Activated T-cell treated with anti-CD3 and anti-CD28 coated beads, Interleukin-2, amount 50 U/mL, for 48 hours (primary cell): ENCODE results near the gene CEP131.

Source experiments
- DNase-seq, 2 experiments: peaks; one replicate each; pipeline ENCODE4 v3.0.0-alpha.2; 2020

CEP131 gene

DNA sequence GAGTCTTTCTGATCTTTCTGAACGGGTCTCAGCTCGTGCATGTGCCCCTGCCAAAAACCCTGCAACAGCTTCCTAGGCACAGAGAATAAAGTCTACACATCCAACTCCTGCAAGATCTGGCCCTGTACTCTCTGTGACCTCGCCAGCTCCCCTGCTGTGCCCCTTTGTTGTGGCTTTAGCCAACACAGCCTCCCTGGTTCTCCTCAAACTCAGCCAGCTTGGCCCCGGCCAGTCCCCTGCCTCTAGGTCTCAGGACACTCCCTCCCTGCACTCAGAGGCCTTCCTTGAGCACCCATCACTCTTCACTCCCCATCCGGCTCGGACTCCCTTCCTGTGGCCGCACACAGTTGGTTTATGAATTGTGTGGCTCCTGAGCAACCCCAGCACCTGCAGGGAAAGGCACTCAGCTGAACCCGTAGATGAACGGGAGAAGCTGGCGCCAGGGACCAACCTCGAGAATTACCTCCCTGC is 1.4 kb downstream of the CEP131 start:
- DNase-seq, result no peak

DNA sequence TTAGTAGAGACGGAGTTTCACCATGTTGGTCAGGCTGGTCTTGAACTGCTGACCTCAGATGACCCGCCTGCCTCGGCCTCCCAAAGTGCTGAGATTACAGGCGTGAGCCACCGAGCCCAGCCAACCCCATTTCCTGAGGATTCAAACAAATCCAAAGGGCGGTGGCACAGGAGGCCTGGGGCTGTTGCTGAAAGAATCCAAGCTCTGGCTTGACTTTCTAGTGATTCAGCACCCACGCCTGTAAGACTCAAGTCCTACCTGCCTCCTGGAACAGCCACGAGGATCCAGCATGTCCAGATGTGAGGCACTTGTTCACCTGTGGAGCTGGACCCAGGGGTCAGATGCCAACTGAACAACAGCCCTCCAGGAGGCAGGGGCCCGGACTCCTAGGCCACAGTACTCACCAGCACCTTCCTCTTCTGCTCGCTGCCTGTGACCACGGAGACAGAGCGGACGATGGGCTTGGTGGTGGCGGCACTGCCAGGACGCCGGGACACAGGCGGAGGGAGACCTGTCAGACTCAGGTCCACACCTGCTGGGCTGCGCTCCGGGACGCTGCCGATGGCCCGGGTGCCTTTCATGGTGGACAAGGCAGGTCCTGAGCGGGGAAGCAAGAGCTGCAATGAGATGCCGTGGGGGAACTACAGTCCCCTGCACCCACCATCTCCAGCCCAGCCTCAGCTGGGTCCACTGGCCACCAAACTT is 3.1 kb downstream of the CEP131 start:
- no peak for DNase-seq

DNA sequence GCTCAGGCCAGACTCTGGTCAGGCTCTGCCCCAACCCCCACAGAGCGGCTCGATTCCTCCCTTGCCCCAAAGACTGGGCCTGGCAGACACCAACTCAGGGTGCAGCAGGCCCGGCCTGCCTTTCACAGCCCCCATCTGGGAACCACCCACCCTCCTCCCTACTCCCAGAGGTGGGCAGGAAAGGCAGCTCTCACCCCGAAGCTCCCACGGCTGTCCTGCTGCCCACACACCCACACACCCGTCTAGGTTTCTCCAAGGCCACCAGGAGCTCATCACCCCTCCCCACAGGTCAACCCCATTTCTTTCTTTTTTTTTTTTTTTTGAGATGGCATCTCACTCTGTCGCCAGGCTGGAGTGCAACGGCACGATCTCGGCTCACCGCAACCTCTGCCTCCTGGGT is 3.8 kb downstream of the CEP131 start:
- DNase-seq, result no peak

DNA sequence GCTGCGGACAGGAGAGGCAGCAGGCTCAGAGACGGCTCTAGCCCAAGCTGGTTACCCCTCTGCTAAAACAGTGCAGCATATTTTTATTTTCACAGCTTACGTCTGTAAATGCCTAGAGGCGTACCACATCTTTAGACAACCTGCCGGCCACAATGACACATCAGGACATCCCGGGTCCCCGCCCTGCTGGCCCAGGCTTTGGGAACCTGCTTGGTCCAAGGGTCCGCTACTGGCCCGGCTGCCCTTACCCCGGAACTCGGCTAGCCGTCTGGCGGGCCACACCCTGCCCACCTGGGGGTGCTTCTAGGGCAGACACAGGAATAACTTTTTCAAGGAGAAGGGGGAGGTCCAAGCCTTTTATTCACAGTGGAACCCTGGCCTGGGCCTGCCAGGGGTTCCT is 4.3 kb downstream of the CEP131 start:
- no peak for DNase-seq

DNA sequence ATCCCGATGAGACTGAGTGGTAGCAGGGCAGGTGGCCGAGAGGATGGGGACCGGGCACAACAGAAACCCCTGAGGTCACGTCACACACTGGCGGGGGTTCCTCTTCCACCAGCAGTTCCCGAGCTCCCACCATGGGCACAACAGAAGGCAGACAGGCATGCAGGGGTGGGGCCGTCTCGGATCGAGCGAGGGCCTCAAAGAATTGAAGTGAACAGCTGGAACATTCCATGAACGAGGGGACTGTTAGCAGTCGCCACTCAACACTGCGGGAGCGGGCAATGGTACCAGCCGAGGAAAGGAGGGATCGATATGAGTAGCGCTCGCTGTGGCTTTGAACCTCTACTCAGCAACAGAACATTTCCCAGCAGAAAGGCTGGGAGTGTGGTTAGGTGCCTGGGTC is 5.3 kb downstream of the CEP131 start:
- DNase-seq, result no peak

DNA sequence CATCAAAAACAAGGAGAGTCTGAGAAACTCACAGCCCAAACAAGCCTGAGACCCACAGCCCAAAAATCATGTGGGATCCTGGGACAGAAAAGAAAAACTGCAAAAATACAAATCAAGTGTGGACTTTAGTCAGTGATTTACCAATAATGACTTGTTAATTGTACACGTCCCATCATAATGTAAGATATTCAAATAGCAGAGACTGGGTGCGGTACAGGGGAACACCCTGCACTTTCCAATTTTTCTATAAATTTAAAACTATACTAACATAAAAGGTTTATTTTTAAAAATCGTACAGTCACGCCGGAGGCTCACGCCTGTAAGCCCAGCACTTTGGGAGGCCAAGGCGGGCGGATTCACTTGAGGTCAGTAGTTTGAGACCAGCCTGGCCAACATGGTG is 8.8 kb downstream of the CEP131 start:
- no peak for DNase-seq

DNA sequence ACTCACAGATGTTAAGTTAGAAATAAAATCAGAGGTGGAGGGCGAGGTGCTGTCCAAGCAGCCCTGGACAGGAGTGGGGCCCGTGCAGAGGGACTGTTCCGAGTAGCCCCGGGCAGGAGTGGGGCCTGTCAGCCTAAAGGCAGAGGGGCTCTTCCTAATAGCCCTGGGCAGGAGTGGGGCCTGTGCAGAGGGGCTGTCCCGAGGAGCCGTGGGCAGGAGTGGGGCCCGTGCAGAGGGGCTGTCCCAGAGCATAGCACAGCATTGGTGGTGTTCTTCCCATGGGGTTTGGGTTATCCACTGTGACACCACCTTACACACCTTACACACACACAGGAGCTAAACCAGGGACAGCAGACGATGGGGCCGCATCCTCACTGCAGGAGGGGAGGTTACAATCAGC is 10.4 kb downstream of the CEP131 start:
- no peak for DNase-seq

DNA sequence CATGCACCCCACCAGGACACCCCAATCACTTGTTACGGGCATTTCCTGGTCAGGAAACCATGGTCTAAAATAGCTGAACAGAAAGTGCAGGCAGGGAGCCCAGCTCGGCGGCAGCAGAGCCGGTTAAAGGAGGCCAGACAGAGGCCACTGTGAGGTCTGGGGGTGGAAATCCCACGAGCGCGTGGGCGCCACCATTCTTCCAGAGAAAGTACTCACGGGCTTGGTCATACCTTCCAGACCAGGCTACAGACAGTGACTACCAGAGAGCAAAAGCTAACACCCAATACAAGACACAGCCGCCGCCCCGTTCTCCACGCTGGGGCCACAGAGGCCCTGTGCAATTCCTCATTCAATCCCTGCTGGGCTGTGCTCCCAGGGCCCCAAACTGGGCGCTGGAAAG is 11.9 kb downstream of the CEP131 start:
- DNase-seq, result no peak

DNA sequence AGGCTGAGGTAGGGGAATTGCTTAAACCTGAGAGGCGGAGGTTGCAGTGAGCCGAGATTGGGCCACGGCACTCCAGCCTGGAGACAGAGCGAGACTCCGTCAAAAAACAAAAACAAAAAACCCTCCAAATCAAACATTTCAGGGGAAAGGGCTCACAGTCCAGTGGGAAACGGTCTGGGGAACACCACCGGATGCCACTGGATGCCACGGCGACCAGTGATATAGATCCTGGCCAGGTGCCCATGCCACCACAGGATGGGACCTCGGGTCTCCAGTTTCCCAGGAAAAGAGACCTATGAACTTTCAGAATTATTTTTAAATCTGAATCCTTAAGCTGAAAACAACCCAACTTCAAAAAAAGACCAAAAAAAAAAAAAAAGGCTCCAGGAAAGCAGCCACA is 12.3 kb downstream of the CEP131 start:
- no peak for DNase-seq

DNA sequence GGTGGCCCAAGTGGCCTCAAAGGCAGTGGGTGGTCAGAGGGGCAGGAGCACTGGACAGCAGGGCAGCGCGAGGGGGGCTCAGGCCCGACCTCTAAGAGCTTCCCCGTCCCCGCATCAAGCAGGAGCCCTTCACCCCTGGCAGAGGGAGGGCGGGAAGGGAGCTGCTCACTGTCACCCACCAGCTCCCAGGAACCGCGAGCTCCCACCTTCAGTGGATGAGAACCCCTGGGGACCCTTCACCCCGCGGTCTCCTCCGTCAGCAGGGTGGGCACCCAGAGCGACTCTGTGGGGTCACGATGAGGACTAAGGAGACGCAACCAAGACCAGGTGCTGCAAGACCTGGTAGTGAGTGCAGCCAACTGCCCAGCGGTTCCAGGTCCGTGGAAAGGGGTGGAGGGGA is 13.6 kb downstream of the CEP131 start:
- no peak for DNase-seq

DNA sequence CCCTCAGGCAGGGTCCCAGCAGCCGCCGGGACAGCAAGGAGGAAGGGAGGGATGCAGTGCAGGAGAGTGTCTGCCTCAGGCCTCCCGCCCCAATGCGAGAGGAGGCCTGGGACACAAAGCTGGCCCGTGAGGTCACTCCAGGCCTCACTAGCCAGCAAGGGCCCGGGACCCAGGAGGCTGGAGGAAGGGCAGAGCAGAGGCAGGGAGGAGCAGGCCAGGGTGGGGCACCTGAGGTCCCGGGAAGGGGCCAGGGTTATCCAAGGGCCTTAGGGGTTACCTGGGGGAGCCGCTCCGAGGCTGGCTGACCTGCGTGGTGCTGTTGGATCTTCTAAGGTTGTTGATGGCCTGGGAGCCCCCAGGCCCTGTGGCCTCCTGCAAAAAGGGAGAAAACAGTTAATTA is 14.1 kb downstream of the CEP131 start:
- no peak for DNase-seq

DNA sequence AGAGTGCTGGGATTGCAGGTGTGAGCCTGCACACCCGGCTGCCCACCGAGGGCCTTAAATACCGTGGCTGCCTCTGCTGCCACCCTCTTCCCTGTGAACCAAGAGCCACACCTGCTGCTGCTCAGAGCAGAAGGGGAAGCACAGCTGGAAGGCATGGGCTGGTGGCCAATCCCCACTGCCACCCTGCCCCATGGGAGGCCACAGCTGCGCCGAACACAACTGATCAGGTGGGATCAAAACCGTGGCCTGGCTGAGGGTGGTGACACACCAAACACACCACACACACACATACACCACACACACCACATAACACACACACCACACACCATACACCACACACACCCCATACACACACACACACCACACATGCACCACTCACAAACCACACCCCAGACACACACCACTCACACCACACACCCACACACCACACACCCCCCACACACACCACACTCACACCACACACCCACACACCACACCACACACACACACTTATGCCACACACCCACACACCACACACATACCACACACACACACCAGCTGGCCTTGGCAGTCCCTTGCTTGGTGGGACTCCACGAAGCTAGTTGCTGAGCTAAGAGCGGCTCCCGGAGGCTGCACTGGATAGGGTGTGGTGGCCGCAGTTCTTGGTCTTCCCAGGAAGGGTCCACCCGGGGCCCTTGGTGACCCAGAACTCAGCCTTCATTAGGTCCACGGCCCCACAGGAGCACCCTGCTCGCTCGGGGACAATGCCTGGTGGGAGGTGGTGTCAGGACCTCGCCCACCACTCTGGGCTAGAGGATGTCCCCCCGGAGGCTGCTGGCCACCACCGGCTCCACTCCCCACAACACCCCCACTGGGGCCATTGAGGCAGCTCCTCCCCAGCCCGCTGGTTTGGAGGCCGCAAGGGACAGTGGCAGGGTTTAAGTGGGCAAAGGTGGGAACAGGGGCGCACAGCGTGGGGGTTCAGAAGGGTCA is 14.9 kb downstream of the CEP131 start:
- DNase-seq, result no peak

DNA sequence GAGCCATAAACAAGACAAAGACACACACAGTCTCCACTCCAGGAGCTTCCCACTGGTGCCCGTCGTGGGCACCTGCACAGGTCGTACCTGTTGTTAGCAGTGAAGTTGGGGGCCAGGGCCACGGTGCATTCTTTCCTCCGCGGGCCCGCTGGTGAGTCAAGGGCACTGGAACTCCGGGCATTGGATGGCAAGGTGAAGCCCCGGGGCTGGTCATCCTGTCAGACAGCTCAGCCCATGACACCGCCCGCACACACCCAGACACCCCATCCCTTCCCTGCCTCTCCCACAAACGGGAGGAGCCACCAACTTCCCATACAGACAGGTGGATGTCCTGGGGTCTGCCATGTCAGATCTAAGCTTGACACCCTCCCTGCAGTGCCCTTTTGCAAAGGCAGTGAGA is 16.1 kb downstream of the CEP131 start:
- no peak for DNase-seq

DNA sequence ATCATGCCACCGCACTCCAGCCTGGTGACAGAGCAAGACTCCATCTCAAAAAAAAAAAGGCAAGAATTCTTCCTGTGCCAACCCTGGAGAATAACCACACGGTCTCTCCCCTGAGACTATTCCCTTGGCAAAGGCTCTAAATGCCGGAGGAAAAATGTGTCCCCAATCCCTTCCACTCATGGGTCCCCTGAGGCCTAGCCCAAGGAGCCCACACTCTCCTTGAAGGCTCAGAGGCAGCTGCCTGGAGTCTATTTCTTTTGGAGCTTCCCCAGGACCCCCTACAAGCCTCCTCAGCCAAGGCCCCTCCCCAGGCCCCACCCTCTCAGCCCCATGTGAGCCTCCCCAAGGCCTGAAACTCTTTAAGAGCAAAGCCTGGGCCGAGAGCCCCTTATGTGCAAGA is 16.6 kb downstream of the CEP131 start:
- DNase-seq, result no peak

DNA sequence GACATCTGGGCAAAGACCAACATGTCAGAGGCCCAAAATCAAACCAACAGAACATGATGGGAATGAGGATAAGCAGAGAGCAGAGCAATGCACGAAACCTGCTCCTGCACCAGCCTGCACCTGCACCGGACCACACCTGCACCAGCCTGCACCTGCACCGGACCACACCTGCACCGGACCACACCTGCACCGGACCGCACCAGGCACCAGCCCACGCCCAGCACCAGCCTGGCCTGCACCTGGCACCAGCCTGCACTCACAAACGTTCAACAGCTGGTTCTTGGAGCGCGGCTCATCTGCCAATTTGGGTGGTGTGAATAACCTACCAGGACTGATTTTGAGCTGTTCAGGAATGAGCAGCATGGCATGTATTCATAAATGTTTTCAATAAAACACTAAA is 18.2 kb downstream of the CEP131 start:
- no peak for DNase-seq

DNA sequence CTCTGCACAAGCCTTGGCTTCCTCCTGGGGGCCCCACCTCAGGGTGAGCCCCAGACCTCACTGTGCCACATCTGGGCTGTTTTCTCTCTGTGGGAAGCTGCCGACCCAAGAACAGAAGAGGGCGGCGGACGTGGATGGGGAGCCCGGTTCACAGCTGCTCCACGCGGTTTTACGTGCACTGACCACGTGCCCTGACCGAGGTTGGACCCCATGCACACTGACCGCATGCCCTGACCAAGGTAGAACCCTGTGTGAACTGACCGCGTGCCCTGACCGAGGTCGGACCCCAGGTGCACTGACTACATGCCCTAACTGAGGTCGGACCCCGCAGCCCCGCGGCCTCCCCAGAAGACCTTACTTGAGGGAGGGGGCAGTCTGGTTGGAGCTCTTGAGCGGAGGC is 19.6 kb downstream of the CEP131 start:
- DNase-seq, result no peak

DNA sequence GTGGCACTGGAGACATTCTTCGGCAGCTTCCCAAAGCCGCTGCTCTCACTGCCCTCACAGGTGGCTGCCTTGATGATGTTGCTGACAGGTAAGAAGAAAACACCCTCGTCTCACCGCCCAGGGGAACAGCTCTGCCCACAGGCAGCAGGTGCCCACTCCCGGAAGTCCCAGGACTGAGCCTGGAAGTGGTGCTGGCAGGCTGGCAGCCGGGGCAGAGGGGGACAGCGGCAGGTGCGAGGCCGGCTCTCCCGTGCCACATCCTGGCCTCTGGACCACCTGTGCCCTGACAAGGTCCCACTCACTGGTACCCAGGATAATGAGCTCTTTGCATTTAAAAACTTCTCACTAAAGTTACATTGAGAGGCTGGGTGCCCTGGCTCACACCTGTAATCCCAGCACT is 20.4 kb downstream of the CEP131 start:
- no peak for DNase-seq

DNA sequence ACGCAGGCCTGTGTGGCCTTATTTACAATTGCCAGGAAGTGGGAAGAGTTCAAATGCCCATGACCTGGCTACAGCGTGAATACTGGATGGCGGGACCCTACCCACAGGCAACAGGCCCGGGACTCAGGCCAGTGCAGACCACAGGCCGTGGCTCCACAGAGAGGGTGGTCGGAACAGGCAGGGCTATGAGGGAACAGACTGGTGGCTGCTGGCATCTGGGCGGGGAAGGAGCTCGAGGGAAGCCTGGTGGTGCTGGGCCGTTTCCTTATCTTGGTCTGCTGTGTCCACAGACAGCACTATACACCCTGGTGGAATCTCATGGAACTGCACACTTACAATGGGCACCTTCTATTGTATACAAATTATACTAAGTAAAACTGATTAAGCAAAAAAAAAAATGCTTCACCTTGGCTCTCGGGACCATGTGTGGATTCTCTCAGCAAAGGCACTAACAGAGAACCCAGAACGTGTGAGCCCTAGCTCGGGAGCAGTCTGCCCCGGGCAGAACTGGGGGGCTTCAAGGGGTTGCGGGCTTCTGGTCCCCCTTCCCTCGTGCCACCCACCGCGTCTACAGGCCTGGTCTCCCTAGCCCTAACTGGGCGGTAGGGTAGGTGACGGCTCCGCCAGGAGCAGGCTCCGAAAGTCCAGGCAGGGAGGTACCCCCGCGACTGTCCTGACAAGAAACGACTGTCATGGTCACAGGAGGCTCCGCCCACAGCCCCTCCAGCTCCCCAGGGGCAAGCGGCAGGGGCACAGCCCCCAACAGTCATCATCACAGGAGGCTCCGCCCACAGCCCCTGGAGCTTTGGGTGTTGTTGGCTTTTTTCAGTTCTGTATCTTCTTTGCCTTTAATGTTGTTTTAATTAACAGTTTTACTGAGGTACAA is 21.8 kb downstream of the CEP131 start:
- peak in 1 of 2 experiments; percentile 28 for DNase-seq

DNA sequence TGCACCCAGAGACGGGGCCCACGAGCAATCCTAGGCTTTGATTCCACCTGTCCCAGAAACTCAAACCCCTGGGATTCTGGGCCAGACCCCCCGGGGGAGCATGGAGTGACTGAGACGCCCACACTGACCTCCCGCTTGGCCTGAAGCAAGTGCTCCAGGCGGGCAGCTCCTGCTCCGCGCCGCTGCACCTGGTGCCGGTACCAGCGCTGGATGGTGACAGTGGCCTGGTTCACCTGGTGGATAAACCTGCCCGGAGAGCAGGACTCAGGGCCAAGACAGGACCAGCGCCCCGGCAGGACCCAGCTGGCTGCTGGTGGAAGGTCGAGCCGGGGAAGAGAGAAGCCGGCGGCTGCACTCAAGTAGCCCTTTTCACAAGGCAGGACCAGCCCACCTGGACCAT is 22.6 kb downstream of the CEP131 start:
- DNase-seq, result no peak

DNA sequence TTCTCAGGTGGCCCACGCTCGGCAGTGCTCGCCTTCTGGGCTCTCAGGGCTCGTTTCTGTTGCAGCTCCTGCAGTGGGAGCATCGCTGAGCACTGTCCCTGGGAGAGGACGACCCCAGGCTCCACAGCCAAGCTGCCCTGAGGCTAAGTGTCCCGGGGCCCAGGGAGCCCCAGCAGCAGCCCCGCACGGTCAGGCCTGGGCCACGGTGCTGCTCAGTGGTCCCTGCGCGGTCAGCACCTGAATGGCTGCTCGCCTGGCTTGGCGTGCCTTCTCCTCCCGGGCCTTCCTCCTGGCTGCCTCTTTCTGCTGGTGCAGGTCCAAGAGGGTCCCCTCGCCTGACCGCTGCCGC is 23.3 kb downstream of the CEP131 start:
- DNase-seq, result no peak

DNA sequence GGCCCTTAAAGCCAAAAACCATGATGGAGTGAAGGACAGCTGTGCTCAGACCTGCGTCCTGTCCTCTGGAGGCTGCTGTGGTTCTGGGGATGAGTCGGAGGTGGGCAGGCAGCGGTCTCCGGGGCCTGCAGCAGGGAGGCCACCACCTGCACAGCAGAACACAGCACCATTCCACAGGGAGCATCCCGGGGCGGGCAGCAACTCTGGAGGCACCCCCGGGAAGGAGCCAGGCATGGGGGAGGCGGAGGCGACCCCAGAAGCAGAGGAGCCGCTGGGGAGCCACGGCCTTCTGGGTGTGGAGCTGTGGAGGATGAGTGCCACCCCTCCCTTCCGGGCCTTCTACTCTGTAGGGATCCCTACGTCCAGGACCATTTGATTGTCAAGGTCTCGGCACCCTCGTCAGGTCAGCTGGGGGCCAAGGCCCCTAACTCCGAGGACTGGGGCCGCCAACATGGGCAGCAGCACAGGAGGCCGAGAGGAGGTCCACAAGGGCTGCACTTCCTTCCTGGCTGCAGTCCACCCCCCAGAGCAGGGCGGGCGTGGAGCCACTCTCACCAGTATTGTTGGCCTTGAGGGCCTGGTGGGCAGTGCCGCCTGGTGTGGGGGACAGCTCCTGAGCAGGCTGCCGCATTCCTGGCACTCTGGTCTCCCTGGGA is 23.8 kb downstream of the CEP131 start:
- DNase-seq, result no peak

DNA sequence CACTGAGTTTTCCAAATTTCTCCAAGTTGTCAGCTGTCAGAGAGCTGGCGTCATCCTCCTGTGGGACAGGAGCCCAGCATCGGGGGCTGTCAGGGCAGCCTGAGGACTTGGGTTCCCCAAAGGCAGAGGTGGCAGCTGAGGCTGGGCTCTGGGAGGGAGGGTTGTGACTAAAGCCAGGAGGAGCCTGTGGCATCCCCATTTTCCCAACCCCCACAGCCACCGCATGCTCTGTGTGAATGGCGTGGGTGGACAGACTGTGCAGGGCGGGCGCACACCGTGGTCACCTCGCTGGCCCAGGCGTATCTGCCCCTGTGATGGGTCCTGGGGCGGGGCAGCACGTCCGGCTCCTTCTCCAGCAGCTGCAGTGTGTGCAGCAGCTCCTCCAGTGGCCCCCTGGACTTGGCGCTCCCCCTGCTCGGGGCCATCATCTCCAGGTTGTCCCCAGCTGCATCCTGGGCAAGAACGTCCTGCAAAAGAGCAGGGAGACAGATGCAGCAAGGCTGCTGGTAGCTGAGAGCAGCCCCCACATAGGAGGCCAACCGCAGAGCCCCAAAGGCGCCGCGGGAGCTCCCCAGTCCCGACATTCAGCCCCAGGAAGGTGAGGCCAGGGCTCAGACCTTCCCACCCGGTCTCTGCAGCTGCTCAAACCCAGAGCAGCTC is 24.8 kb downstream of the CEP131 start:
- no peak for DNase-seq
